SHP77 treated with DMSO at 0.1 percent for 48 hours (cell line): ENCODE data around the gene PDE4D.

Experiments used
- DNase-seq: peaks from one replicate; lab custom pipeline; 2025; lab: John Stamatoyannopoulos, UW

PDE4D gene

DNA sequence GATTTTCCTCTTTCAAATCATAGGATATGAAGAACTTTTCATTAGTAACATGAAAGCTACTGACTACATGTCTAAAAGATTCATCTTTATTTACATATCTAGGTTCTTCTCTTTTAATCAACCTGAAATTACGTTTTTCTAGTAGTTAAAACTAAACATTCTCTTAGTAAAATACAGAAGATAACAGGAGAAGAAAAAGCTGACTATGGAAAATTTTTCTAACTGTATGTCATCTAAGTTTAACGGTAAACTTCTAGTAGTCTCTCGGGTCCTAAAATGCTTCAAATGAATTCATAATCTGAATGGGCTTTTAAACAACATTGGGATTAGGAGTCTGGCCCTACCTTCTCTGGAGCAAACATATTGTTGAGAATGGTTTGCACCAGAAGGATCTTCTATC is 151.9 kb downstream of the PDE4D start:
- DNase-seq = no peak

DNA sequence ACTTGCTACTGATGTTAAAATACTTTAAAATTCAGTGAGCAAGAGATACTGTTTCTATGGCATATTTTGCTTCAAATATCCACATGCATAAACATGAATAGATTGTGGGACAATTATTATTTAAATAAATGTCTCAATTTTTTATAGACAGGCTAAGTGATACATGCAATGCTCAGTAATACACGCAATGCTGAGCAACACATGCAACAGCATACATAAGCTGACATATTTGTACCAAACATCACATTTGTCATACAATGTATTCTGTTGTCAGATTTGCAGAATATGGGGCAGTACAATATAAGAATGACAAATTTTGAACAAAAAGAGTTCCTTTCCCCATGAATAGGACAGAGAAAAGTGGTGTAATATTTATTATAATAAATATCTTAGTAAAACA is 155.5 kb downstream of the PDE4D start:
- DNase-seq = no peak

- DNase-seq = no peak
These were observed 160.7 kb downstream of the PDE4D start for GRCh38 chr5:59732806-59733205.

DNA sequence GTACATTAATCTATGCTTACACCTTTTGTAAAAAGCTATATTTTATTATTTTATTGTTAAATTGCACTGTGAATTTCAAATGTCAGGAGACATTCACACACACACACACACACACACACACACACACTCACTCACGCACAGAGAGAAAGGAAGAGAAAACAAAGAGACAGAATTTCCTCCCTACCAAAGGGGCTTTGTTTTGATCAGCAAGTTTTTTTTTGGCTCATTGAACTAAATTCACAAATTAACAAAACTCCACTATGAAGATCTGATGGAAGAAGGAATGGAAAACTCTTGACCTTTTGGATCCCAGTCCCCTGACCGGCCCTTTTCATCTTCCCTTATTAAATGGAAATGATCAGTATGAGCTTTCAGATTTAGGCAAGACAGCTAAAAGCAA is 161.2 kb downstream of the PDE4D start:
- no peak for DNase-seq

DNA sequence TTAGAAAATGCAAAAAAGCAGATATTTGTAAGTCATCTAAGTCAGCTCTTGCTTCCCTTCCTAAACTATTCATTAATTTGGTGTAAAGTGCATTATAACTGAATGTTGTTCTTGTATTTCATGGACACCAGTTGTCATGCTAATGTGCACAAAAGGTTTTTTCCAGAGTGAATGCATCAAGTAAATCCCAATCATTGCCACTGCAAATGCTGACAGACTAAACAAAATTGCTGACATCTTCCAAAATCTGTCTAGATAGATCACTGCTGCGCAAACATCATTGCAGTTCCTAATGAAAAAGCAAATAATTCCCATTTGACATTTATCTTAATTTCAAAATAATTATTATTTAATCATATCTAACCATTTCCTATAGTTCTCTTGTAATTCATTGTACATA is 161.7 kb downstream of the PDE4D start:
- DNase-seq = no peak

DNA sequence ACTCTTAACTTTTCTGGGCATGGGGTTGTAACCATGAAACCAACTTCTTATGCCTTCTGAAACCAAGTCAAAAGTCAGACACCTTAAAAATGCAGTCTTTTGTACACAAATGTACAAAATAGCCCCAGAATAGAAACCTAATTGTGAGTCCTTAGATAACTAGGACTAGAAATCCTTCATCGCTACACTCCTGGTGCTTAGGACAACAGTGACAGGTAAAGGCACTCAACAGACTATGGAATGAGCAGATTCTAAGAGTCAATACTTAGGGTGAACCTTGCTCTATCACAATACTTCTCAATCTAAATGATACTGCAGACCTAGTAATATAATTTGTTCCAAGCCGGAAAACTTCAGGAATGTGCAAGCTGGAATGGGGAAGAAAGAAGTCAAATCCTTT is 163.7 kb downstream of the PDE4D start:
- no peak for DNase-seq

- DNase-seq = no peak
These were observed 164.2 kb downstream of the PDE4D start for GRCh38 chr5:59729357-59729756.

DNA sequence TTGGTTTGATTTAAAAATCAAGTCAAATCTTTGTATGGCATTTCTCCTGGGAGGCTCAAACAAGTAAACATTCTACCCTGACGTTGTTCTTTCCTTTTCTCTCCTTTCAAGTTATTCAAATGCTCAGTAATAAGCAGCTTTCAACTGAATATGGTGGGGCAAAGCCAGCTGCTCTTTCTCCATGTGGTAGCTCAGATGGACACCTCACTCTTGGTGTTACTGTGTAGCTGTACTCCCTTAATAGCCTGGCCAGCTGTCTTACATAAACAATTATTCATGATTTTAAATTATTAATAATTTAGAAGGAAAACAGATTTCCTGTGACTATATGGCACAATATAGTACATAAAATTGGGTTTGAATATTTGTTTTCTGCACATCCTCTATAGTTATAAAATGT is 165.2 kb downstream of the PDE4D start:
- peak; percentile 1 for DNase-seq

DNA sequence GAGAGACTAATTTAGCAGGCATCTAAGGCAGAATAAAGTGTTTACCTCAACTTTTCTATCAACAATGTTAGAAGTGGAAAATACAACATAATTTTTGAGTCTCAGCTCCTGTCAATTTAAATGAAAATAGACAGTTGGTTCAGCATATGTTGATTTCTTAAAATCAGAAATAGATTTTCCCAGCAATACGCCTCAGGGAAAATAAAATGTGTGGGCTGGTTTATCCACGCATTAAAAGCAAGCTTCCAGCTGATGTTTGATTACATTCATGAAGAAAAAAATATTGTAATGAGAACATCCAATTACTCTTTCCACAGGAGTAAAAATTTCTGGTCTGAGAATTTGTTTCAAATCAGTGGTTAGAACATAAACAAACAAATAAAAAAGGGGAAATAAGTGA is 166.3 kb downstream of the PDE4D start:
- DNase-seq = no peak

GRCh38 chr5:59725392-59725767 is 168.1 kb downstream of the PDE4D start:
- DNase-seq = no peak

GRCh38 chr5:59724482-59725391 is 168.8 kb downstream of the PDE4D start:
- peak; percentile 56 for DNase-seq

- no peak for DNase-seq
These were observed 170.7 kb downstream of the PDE4D start for GRCh38 chr5:59722874-59723273.

GRCh38 chr5:59721741-59722140 is 171.8 kb downstream of the PDE4D start:
- no peak for DNase-seq

- DNase-seq = no peak
These were observed 173.5 kb downstream of the PDE4D start for GRCh38 chr5:59720063-59720462.

DNA sequence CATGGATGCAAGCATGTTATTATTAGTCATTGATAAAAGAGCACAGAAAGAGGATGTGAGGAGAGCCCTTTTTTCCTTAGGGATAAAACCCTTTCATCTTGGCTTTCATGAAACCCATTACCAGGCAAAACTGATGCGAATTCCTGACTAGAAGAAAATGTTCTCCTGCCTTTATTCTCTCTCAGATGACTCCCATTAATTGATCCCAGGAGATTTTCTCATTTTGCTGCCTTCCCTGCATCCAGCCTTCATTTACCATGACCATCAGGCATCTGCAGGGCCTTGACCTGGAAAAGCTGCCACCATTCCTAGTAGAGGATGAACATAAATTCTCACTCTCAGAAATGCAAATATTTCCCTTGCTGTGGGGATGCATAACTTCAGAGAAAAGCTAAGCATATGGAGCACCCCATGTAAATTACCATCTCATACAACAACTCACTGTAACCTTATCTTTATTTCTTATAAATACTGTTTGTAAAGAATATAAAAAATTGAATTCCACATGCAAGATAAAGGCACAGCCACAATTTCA is 176.5 kb downstream of the PDE4D start:
- DNase-seq = no peak

GRCh38 chr5:59716029-59716428 is 177.5 kb downstream of the PDE4D start:
- DNase-seq = no peak

DNA sequence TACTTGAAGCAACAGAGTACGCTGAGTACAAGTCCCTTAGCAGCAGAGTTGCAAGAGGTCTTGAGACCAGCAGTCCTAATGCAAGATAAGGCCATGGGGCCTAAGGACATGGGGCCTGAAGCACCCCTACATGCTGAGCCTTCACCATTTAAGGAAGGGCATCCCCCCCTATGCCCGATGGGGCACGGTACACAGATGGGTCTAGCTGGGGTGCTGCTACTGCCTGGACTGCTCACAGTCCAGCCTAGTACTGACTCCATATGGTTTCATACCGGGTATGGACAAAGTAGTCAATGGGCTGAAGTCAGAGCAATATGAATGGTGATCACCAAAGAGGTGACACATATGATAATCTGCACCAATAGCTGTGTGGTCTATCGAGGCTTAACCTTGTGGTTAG is 178.3 kb downstream of the PDE4D start:
- no peak for DNase-seq

DNA sequence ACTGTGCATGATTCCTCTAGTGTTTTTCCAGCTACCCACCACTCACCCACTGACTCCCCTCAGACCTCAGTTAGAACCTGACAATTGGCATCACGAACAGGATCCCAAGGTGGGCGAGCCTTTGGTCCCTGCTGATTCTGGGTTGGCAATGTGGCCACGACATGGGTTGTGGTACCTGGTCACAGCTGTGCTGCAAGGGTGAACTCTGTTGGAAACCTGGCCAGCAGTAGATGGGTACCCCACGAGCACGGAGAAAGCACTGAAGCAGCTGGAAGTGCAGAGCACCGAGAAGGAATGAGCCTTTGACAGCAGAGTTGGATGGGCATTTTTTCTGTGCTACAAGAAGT is 180.1 kb downstream of the PDE4D start:
- no peak for DNase-seq

DNA sequence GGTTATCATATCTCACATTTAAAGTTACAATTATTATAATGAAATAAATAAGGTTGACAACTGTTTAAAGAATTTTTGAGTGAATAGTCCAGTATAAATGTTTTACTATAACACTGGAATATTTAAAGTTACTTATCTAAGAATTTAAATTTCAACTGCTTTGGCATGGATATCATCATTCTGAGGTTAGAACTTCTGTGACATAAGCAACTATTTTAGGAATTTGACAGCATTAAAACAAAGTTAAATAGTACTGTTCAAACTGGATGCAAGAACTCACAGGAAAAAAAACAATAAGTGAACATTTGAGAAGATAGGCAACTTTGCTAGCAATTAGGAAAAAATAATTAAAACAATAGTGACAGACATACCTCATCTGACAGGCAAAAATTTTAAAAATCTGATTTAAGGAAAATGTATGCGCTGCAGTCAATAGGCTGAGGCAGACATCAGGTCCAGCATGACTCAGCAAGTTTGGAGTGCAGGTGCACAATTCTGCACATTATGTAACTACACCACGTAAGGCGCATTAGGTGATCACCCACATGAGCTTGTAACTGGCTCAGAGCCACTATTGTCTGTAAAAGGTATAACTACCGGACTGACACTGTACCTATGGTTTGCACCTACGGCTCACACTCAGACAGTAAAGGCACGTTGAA is 180.6 kb downstream of the PDE4D start:
- DNase-seq = no peak

- no peak for DNase-seq
These were observed 182.2 kb downstream of the PDE4D start for GRCh38 chr5:59711310-59711709.

DNA sequence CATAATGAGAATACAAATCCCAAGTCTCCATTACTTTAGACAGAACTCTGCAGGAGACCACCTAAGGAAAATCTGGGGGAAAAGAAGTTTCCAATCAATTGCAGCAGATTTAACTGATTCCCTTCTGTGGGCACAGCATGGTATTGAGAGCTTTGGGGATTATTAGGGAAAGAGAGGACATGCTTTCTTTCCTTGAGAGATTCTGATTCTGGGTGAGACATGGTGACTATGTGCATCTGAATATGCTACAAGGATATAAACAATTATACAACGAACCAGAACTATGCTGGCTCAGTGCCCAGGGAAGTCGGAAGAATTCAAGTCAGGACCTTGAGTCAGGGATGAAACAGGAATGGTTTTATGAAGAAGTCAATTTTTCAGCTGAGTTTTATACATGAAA is 183.7 kb downstream of the PDE4D start:
- no peak for DNase-seq

DNA sequence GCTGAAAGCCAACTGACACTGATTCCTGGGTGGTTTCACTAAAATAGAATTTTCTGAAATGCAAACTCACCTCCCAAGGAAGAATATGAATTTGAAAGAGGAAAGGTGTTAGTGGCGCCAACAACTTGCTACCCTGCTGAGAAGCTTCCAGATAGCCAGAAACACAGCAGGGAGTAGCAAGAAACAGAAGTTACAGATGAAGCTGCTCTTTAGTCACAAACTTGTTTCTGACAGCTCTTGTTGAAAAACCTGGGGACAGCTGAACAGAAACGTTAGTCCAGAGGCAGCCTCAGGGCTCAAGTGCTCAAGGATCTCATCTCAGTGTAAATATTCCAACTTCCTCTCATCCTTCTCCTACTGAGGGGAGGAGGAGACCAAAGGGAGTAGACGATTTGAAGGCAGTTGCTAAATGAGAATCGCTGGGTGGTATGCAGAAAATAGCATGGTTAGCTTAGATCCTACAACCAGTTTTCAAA is 184.1 kb downstream of the PDE4D start:
- DNase-seq = no peak

DNA sequence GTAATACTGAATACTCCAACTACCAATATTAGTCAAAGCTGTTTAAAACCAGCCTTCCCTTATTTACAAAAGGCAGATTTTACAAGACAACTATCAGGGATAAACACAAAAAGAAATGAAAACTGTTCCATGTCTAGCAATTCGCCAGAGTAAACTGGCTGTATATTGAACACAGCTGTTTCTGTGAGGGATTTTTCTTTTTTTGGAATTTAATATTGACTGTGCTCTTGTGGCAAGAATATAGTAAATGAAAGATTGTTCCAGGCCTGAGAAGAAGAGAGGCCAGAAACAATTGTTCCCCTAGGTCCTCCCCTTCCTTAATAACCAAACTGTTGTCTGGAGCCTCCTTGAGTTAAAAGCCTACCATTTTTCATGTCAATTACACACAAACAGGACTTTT is 188.6 kb downstream of the PDE4D start:
- no peak for DNase-seq
